SK-N-SH treated with all-trans-retinoic acid at 6 μM for 48 hours (cell line): ENCODE results near the gene SDC1.
A peak's percentile ranks its signal among the peaks of the same experiment; 100 is the strongest.
"Not testable (repeated sequence)": the region's sequence is repeated elsewhere in the genome, so short reads cannot be mapped to it uniquely, and the experiment has no call there.

ENCODE experiments used
- ATAC-seq: fragments of 200-7000 bp; cut with Tn5 transposase; 3 replicates; pipeline ENCODE4 v1.9.1; 2020; ENCODE audit warnings: mild to moderate bottlenecking, moderate library complexity
- ARNTL ChIP-seq: fragments of 450-650 bp; formaldehyde crosslinking; IDR thresholded peaks from 2 replicates; pipeline ENCODE4 v1.5.0; 2020; ENCODE audit warnings: low read depth, mild to moderate bottlenecking, moderate library complexity, borderline replicate concordance
- BACH2 ChIP-seq: fragments of 250-450 bp; sonication (Bioruptor Pico); IDR thresholded peaks from 2 replicates; pipeline ENCODE4 v1.9.0; 2021; ENCODE audit warnings: mild to moderate bottlenecking, borderline replicate concordance
- CSDC2 ChIP-seq: fragments of 250-450 bp; sonication (Bioruptor Pico); IDR thresholded peaks from 2 replicates; pipeline ENCODE4 v1.5.0; 2020; ENCODE audit warnings: mild to moderate bottlenecking, moderate library complexity
- ESRRG ChIP-seq: fragments of 250-450 bp; sonication (Bioruptor Pico); IDR thresholded peaks from 2 replicates; pipeline ENCODE4 v1.6.1; 2021; ENCODE audit warnings: mild to moderate bottlenecking
- GLIS3 ChIP-seq: fragments of 250-450 bp; sonication (Bioruptor Pico); IDR thresholded peaks from 2 replicates; pipeline ENCODE4 v1.5.0; 2020; ENCODE audit warnings: mild to moderate bottlenecking, moderate library complexity
- ISL1 ChIP-seq: fragments of 250-450 bp; sonication (Bioruptor Pico); IDR thresholded peaks from 2 replicates; pipeline ENCODE4 v2.1.2; 2022; ENCODE audit warnings: mild to moderate bottlenecking, moderate library complexity
- OSR1 ChIP-seq: fragments of 250-450 bp; sonication (Bioruptor Pico); IDR thresholded peaks from 2 replicates; pipeline ENCODE4 v1.8.0; 2022; ENCODE audit warnings: moderate library complexity, mild to moderate bottlenecking, inconsistent platforms
- PPARA ChIP-seq: fragments of 250-450 bp; sonication (Bioruptor Pico); IDR thresholded peaks from 2 replicates; pipeline ENCODE4 v1.5.0; 2020; ENCODE audit warnings: mild to moderate bottlenecking, borderline replicate concordance
- RARB ChIP-seq: fragments of 250-450 bp; sonication (Bioruptor Pico); IDR thresholded peaks from 2 replicates; pipeline ENCODE4 v1.8.0; 2021; ENCODE audit warnings: mild to moderate bottlenecking, moderate library complexity
- TCF4 ChIP-seq: fragments of 250-450 bp; sonication (Bioruptor Pico); IDR thresholded peaks from 2 replicates; pipeline ENCODE4 v1.8.0; 2021; ENCODE audit warnings: mild to moderate bottlenecking, moderate library complexity, borderline replicate concordance
- ZC3H10 ChIP-seq: fragments of 250-450 bp; sonication (Bioruptor Pico); IDR thresholded peaks from 2 replicates; pipeline ENCODE4 v1.5.1; 2021; ENCODE audit warnings: mild to moderate bottlenecking, moderate library complexity
- ZFP3 ChIP-seq: fragments of 250-450 bp; sonication (Bioruptor Pico); IDR thresholded peaks from 2 replicates; pipeline ENCODE4 v1.5.0; 2020; ENCODE audit warnings: mild to moderate bottlenecking, moderate library complexity
- ZFP30 ChIP-seq: fragments of 450-650 bp; formaldehyde crosslinking; IDR thresholded peaks from 2 replicates; pipeline ENCODE4 v1.5.0; 2022; ENCODE audit warnings: mild to moderate bottlenecking, moderate library complexity
- ZNF565 ChIP-seq: fragments of 450-650 bp; formaldehyde crosslinking; conservative IDR thresholded peaks from 2 replicates; pipeline ENCODE4 v1.5.0; 2020; ENCODE audit warnings: low read depth, mild to moderate bottlenecking, moderate library complexity
- ZNF70 ChIP-seq: fragments of 450-650 bp; formaldehyde crosslinking; IDR thresholded peaks from 2 replicates; pipeline ENCODE4 v1.5.0; 2020; ENCODE audit warnings: mild to moderate bottlenecking, moderate library complexity
- ZNF8 ChIP-seq: fragments of 450-650 bp; formaldehyde crosslinking; IDR thresholded peaks from 2 replicates; pipeline ENCODE4 v1.5.0; 2020; ENCODE audit warnings: mild to moderate bottlenecking, moderate library complexity
- TF ChIP-seq, protein P1 (sequence below): fragments of 250-450 bp; sonication (Bioruptor Pico); IDR thresholded peaks from 2 replicates; pipeline ENCODE4 v1.8.0; 2021; ENCODE audit warnings: low read depth, mild to moderate bottlenecking, moderate library complexity, borderline replicate concordance
- TF ChIP-seq, protein P2 (sequence below): fragments of 250-450 bp; sonication (Bioruptor Pico); IDR thresholded peaks from 2 replicates; pipeline ENCODE4 v1.5.1; 2020; ENCODE audit warnings: low read depth, mild to moderate bottlenecking, moderate library complexity
- TF ChIP-seq, protein P3 (sequence below): fragments of 250-450 bp; sonication (Bioruptor Pico); IDR thresholded peaks from 2 replicates; pipeline ENCODE4 v1.5.0; 2020; ENCODE audit warnings: mild to moderate bottlenecking, moderate library complexity
- TF ChIP-seq, protein P4 (sequence below): fragments of 250-450 bp; sonication (Bioruptor Pico); IDR thresholded peaks from 2 replicates; pipeline ENCODE4 v1.8.0; 2020; ENCODE audit warnings: mild to moderate bottlenecking, moderate library complexity, borderline replicate concordance

Gene SDC1

DNA sequence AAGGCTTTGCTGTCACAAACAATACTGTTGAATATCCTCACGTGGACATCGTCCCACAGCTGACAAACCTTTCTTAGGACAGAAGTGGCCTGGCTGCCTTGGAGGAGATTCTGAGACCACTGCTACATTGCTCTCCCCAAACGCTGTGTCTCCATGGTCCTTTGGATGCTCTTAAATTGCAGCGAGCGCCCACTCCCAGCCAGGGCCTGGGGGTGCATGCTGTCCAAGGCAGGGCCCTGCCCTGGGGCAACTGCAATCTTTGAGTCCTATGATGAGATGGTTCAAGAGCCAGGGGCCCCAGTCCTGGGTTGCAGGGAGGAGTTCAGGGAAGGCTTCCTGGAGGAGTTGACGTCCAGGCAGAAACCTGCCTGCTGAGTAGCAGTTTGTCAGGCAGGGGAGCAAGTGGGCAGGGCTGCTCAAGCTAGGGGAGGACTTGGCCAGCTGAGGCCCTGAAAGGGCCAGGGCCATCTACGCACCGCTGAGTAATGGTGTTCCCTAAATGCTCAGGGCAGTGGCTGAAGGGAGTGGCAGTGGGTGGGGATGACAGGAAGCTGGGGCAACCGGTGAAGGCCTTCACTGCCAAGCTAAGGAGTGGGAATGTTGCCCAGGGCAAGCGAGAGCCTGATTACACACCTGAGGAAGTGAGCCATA, 10.8 kb upstream of the SDC1 start (continued):
- TF ChIP-seq, protein P1, sequence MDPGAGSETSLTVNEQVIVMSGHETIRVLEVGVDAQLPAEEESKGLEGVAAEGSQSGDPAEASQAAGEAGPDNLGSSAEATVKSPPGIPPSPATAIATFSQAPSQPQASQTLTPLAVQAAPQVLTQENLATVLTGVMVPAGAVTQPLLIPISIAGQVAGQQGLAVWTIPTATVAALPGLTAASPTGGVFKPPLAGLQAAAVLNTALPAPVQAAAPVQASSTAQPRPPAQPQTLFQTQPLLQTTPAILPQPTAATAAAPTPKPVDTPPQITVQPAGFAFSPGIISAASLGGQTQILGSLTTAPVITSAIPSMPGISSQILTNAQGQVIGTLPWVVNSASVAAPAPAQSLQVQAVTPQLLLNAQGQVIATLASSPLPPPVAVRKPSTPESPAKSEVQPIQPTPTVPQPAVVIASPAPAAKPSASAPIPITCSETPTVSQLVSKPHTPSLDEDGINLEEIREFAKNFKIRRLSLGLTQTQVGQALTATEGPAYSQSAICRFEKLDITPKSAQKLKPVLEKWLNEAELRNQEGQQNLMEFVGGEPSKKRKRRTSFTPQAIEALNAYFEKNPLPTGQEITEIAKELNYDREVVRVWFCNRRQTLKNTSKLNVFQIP (CRISPR knock-in tag): no peak
- TF ChIP-seq, all 23 proteins: peak for 0

DNA sequence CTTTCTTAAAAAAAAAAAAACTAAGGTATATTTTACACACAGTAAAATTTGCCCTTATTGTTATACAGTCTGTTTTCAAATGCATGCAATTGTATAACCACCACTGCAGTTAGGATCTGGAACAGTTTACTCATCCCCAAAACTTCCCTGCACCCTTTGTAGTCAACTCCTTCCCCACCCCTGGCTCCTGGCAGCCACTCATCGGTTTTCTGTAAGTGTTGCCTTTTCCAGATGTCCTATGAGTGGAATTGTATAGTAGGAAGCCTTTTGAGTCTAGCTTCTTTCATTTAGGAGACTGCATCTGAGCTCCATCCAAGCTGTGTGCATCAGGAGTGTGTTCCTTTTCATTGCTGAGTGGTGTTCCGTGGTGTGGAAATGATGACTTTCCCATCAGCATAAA, 9.7 kb upstream of the SDC1 start:
- ATAC-seq: not testable (repeated sequence)

DNA sequence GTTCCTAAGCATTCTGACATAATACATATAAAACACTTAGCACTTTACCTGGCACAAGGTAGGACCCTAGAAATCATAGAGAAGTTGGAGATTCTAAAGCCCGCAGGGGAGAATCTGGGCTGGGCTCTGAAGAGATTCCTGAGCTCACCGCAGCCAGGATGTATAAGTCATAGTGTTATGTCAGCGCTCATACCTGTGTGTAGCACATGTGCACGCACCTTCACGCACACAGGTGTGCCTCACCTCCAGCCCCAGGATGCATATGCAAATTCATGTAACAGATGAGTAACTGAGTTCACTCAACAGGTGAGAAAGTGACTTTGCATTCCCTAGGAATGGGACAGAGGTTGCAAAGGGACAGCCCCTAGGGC, 7.9 kb upstream of the SDC1 start:
- ATAC-seq: no peak

DNA sequence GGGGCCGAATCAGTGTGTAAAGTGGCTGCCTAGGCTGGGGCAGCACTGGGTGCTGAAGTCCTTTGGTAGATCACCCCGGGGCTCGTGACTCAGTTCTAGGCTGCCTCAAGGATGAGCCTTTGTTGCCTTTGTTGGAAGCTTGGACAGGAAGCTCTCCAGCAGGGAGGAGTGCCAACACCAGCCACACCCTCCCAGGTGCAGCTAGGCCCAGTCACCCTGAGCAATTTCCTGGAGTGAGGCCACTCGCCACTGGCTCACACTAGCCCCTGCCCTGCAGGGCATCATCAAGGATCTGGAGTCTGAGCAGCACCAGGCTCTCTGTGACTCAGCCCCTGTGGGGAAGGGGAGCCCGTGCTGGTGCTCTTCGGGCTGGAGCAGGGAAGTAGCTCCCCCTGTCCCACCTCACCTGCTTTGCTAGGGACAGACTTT, 6.7 kb upstream of the SDC1 start:
- TF ChIP-seq ZNF565 (CRISPR knock-in tag): no peak
- TF ChIP-seq, protein P2, sequence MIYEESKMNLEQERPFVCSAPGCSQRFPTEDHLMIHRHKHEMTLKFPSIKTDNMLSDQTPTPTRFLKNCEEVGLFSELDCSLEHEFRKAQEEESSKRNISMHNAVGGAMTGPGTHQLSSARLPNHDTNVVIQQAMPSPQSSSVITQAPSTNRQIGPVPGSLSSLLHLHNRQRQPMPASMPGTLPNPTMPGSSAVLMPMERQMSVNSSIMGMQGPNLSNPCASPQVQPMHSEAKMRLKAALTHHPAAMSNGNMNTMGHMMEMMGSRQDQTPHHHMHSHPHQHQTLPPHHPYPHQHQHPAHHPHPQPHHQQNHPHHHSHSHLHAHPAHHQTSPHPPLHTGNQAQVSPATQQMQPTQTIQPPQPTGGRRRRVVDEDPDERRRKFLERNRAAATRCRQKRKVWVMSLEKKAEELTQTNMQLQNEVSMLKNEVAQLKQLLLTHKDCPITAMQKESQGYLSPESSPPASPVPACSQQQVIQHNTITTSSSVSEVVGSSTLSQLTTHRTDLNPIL (CRISPR knock-in tag): no peak
- TF ChIP-seq ZFP30 (CRISPR knock-in tag): no peak
- no peak for TF ChIP-seq ESRRG (CRISPR knock-in tag)
- TF ChIP-seq, protein P3, sequence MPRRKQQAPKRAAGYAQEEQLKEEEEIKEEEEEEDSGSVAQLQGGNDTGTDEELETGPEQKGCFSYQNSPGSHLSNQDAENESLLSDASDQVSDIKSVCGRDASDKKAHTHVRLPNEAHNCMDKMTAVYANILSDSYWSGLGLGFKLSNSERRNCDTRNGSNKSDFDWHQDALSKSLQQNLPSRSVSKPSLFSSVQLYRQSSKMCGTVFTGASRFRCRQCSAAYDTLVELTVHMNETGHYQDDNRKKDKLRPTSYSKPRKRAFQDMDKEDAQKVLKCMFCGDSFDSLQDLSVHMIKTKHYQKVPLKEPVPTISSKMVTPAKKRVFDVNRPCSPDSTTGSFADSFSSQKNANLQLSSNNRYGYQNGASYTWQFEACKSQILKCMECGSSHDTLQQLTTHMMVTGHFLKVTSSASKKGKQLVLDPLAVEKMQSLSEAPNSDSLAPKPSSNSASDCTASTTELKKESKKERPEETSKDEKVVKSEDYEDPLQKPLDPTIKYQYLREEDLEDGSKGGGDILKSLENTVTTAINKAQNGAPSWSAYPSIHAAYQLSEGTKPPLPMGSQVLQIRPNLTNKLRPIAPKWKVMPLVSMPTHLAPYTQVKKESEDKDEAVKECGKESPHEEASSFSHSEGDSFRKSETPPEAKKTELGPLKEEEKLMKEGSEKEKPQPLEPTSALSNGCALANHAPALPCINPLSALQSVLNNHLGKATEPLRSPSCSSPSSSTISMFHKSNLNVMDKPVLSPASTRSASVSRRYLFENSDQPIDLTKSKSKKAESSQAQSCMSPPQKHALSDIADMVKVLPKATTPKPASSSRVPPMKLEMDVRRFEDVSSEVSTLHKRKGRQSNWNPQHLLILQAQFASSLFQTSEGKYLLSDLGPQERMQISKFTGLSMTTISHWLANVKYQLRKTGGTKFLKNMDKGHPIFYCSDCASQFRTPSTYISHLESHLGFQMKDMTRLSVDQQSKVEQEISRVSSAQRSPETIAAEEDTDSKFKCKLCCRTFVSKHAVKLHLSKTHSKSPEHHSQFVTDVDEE (CRISPR knock-in tag): no peak
- TF ChIP-seq, protein P4, sequence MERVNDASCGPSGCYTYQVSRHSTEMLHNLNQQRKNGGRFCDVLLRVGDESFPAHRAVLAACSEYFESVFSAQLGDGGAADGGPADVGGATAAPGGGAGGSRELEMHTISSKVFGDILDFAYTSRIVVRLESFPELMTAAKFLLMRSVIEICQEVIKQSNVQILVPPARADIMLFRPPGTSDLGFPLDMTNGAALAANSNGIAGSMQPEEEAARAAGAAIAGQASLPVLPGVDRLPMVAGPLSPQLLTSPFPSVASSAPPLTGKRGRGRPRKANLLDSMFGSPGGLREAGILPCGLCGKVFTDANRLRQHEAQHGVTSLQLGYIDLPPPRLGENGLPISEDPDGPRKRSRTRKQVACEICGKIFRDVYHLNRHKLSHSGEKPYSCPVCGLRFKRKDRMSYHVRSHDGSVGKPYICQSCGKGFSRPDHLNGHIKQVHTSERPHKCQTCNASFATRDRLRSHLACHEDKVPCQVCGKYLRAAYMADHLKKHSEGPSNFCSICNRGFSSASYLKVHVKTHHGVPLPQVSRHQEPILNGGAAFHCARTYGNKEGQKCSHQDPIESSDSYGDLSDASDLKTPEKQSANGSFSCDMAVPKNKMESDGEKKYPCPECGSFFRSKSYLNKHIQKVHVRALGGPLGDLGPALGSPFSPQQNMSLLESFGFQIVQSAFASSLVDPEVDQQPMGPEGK: no peak
- no peak for TF ChIP-seq RARB (CRISPR knock-in tag)
- no peak for TF ChIP-seq OSR1 (CRISPR knock-in tag)
- TF ChIP-seq, protein P1 (CRISPR knock-in tag): no peak
- no peak for TF ChIP-seq PPARA (CRISPR knock-in tag)
- ATAC-seq: peak; percentile 78

More for the DNA sequence above, 7.9 kb upstream of the SDC1 start:
- no peak for TF ChIP-seq CSDC2 (CRISPR knock-in tag)
- no peak for TF ChIP-seq ESRRG (CRISPR knock-in tag)
- no peak for TF ChIP-seq OSR1 (CRISPR knock-in tag)
- no peak for TF ChIP-seq ZFP3 (CRISPR knock-in tag)
- no peak for TF ChIP-seq ZC3H10 (CRISPR knock-in tag)
- TF ChIP-seq, protein P1 (CRISPR knock-in tag): no peak
- no peak for TF ChIP-seq ZNF8 (CRISPR knock-in tag)
- TF ChIP-seq ISL1 (CRISPR knock-in tag): no peak
- no peak for TF ChIP-seq ZNF565 (CRISPR knock-in tag)
- TF ChIP-seq, protein P4: no peak
- TF ChIP-seq ZFP30 (CRISPR knock-in tag): no peak
- TF ChIP-seq ARNTL (CRISPR knock-in tag): no peak
- TF ChIP-seq BACH2 (CRISPR knock-in tag): no peak
- no peak for TF ChIP-seq ZNF70 (CRISPR knock-in tag)
- no peak for TF ChIP-seq PPARA (CRISPR knock-in tag)
- TF ChIP-seq TCF4 (CRISPR knock-in tag): no peak
- TF ChIP-seq GLIS3 (CRISPR knock-in tag): no peak
